NOMO-1 (cell line): Measurements from ENCODE around the gene DNAI7.

Source experiments
- DNase-seq, 2 experiments: peaks; one replicate each; lab custom pipeline; 2025; ENCODE audit not compliant: unreplicated experiment in 2 of 2; lab: John Stamatoyannopoulos, UW

DNAI7 gene, protein sequence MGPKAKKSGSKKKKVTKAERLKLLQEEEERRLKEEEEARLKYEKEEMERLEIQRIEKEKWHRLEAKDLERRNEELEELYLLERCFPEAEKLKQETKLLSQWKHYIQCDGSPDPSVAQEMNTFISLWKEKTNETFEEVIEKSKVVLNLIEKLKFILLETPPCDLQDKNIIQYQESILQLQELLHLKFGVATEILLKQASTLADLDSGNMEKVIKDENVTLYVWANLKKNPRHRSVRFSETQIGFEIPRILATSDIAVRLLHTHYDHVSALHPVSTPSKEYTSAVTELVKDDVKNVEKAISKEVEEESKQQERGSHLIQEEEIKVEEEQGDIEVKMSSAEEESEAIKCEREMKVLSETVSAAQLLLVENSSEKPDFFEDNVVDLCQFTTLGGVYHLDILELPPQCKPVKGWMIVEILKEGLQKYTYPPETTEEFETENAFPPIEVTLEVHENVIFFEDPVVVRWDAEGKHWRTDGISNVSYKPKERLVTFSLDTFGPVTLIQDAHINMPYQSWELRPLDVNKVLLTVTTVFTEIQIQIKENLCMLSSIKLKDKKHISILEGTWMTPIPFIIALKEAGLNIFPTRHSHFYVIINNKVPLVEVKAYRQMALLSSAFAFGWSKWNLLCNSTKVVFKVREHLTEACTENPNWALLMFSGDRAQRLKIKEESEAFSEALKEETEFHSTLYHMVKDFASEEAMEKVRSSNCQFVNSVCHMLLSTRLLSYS

DNA sequence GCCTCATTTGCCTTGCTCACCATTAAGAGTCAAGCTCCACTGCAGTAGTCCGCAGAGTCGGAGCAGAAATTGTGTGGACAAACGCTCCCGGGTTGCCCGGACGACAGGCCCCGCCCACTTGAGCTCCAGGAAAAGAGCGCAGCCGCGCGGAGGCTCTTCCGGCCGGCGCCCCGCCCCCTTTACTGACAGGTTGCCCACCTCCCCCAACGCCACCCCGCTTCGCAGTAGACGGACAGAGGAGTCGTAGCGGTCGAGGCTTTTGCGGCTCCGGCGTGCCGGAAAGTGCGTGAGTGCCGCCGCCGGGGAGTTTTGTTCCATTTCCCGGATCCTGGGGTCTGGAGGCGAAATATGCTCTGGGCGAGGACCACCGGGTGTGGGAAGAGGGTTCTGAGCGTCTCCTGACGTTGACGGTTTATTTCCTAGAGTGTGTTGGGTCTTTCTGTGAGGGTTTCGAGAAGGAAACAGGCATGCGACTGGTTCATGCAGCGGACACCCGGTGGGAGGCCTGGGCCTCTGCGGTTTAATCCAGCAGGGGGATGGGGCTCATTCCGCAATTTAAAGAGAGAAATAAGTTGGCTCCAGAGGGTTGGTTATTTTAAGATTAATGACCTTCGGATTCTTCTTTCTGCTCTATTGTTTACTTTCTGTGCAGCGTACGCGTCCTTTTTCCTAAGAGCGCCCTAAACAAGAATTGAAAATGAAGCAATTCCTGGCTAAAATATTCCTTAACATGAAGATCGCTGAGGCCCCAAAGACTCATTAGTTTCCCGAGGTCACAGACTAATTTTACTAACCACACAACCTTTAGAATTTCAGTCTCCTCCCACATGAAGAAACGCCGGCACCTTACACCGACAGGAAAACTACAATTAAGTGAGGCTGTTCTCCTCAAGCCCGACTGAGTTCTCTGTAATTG lies at the start of gene DNAI7, which contains the start of gene ETFRF1:
DNAI7 (minus strand) TSS at position 105 of the 916 bp plus-strand sequence; CDS start at position 23, 82 bp downstream.
ETFRF1 (plus strand) TSS at position 182 of the 916 bp plus-strand sequence. CDS start 8,720 bp downstream, outside the sequence.
- peak; percentile 94 to 95 for DNase-seq

DNA sequence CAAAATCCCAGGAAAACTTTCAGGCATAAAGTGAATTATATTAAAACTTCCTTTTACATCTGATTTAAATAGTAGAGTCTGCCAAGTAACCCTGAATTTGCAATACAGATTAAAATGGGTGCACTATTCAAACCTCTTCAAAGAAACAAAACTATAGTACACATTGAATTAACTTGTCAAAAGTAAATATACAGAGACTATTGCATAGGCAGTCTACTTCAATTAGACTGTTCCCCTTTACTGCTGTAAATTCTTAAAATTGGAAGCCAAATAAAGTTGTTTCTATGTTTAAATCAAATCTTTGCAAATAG lies 48.7 kb upstream of the DNAI7 start:
- DNase-seq: no peak

DNA sequence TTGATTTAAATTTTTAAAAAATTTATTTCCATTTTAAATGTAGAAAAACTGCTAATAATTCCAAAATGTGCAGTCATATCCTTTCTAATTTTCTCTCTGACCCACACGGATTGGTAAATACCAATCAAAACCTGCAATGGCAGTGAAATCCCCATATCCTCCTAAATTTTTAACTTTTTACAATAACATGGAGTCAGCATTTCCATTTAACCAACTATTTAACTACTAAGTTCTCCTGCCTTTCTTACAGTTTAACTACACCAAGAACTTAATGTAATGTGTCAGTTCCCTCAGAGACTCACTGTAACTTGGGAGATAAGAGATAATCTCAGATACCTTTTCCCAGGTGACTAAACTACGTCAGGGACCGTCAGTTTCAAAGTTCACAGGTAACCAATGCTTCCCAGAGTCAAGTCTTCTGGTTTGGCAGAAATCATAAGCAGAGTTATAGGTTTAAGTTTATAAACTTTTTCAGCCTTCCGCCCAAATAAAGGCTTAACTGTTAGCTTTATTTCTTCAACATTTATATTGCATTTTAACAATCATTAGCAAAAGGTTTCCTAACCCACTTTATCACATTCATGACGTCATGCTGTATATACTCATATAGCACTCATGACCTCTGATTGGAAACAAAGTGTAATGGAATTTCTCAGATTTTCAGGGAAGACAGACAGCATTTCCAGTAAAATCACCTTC lies 48.2 kb upstream of the DNAI7 start:
- no peak for DNase-seq

DNA sequence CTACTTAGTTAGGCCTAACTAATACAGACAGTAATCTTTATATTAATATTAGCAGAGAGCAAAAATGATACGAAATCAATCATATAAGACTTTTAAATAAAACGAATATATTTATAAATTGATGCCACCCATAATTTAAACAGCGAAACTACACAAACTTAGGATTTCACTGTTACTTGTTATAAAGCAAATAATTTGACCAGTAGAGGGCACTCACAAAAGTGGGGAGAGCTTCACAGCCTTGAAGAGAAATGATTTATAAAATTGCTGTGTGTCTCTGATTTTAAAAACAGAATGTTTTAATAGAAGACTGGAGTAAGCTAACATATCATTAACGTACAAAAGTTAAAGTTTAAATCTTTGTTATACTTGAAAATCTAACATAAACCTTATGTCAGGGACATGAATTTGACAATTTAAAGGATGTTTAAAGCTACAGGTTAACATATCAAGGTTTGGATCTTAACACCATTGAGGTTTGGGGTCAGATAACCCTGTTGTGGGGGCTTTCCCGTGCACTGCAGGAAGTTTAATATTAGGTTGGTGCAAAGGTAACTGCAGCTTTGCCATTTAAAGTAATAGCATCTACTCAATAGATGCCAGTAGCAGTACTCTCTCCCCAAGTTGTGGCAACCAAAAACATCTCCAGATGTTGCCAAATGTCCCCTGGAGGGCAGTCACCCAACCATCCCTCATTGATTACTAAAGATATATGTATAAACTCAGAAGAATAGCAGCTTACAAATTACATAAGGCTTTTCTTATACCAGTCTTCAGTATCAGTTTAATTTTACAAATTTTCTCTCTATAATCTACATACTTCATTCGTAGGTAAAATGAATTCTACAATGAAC lies 46.4 kb upstream of the DNAI7 start:
- DNase-seq: peak; percentile 4 to 26

DNA sequence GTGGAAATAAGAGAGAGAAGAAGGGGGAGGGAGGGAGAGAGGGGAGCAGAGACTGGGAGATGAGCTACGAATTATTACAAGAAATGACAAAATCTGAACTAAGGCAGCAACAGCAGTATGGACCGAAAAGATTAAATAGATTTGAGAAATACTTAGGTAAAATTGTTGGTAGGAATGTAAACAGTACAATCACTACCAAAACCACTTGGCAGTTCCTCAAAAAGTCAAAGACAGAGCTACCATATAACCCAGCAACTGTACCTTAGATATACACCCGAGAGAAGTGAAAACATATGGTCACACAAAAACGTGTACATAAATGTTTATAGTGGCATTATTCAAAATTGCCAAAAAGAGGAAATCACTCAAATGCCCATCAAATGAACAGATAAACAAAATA lies 41.7 kb upstream of the DNAI7 start:
- no peak for DNase-seq

DNA sequence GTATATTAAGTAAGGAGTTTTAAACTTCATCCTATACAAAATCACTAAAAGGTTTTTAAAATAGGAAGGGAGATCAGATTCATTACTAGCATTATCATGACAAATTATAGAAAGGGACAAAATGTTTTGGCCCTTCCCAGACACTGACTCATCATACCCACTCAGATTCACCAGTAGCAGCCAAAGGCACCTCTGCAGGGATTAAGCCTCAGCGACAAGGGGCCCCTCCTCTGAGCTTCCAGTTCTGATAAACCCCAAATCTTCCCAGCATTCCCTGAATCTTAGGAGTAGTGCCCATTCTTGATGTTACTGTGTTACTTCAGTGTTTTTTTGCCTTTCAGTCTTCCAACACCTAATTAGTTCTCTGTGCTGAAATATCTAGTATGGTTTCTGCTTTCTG lies 41.2 kb upstream of the DNAI7 start:
- DNase-seq: no peak

DNA sequence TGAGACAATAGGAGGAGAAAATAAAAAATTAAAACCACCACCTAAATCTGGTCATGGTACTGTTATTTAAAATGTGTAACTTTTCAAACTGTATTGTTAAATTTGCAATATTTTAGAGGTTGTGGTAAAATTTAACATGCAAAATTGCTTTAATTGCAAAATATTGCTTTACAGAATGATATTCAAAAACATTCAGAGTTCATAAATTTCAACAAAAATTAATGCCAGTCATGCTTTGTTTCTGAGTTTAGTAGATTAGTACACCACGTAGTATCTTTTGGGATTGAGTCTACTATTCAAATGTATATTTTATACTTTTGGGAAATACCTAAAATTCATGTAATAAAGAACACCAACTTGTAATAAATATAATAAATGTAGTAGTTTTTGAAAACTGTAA lies 18.4 kb upstream of the DNAI7 start:
- no peak for DNase-seq

DNA sequence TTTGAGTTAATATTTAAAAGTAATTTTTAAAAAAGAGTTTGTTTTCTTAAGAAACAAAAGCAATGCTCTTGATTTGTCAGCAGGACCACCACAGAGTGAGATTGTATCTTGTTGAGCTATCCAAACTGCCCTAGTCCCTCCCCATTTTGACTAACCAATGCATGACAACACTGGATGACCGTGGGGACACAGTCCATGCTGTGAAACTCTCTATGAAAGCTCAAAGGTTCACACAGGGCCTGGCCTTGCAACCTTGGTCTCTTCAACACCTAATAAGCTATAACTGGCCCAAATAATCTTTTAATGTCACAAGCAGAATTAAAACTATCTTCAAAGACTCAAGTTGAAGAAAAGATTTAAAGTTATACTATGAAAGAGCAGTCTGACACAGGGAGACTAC lies 13.6 kb upstream of the DNAI7 start:
- no peak for DNase-seq

DNA sequence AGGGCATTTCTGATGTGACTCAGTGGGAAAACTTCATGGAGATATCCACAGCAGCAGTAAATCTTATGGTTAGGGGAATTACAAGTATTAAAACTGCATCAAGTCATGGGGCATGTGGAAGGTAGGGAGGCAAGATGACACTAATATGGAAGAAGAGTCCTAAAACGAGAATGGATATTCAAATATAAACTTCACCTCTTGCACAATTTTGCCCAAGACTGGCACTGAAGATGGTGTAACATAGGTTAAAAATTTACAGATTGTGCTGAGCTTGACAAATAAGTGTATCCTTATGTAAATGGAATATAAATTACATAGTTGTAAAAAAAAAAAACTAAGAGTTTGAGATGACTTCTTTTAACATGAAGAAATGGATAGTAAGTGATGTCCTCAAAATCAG lies 12.9 kb upstream of the DNAI7 start:
- no peak for DNase-seq

DNA sequence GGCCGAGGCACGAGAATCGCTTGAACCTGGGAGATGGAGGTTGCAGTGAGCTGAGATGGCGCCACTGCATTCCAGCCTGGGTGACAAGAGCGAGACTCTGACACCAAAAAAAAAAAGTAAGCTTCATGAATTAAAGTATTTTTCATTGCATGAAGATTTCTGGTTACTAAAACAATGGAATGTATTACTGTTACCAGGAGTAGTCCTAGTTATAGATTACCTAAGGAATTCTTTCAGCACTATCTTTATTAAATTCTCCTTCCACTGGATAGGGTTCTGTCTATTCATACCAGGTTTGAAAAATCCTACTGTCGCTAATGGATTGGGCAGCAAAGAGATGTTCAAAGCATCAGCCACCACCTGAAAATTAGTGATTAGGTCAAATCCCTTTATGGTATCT lies 12.5 kb upstream of the DNAI7 start:
- no peak for DNase-seq

DNA sequence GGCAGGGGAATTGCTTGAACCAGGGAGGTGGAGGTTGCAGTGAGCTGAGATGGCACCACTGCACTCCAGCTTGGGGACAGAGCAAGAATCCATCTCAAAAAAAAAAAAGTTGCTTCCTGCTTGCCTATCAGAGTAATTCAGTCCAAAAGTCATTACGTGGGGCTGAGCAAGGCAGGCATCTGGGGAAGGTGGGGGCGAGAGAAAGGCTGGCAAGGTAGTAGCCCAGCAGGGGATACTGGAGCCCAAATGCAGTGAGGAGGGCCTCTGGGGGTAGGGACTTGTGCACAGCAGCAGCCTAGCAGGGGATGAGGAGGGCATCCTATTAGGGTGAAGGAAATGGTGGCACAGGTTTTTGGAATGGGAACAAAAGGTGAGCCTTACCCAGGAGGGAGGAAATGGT lies 7.2 kb upstream of the DNAI7 start:
- no peak for DNase-seq

DNA sequence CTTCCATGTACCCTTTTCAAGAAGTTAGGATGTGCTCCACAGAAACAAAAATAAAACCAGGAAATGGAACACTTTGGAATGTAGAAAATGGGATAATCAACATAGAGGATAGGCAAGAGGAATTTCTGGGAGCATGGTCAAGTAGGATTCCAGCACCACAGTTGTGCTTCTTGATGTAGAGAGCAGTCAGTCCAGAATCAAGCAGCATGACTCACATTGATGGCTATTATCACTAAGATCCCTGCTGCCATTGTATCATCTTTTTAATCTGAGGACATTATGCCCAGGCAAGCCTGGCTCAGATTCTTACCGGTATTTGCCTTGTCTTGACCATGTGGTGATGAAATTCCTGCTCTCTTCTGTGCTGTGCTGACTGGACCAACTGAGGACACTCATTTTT lies 5.7 kb upstream of the DNAI7 start:
- no peak for DNase-seq

DNA sequence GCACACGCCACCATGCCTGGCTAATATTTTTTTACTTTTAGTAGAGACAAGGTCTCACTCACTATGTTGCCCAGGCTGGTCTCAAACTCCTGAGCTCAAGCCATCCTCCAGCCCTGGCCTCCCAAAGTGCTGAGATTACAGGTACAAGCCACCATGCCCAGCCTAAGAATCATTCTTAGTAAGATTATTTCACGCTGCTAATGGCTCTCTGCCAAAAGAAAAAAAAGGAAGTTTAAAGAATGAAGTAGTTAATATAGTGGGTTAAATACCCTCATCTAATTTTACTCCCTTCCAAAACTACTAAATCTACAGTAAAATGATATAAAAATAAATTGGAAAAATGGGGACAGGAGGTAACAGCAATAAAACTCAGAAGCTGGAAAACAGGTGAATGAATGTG lies 2.6 kb upstream of the DNAI7 start:
- DNase-seq: peak; percentile 6 to 20

DNA sequence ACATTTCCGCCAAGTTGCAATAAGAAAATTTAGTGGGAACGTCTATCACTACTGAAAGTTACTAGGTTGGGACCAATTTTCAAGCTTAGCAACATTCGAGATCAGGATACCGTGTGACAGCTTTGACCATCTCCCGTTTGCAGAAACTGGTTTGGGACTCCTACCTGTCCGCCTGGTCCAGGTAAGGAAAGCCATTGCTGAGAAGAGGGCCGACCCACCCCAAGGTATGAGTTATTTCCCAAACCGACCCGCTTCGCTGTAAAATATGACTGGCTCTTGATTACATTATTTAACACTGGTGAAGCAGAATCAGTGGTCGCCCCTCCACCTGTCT lies 271 bp downstream of the DNAI7 start:
- DNase-seq: no peak

DNA sequence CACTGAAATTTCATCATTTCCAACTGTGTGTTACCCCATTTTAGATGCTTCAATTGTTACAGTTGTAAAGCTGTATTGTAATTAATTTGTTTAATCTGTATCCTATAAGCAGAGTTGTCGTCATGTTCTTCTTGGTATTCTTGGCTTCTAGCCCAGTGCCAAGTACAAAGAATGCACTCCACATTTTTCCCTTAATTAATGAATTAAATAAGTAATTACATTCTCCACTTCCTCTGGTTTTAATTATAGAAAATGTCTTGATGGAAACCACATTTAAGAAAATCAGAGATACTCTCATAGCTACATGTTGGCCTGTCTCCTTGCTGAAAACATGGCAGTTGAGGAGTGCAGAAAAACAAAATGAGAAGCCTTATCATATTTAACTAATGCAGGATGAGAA lies 746 bp downstream of the DNAI7 start:
- DNase-seq: no peak

DNA sequence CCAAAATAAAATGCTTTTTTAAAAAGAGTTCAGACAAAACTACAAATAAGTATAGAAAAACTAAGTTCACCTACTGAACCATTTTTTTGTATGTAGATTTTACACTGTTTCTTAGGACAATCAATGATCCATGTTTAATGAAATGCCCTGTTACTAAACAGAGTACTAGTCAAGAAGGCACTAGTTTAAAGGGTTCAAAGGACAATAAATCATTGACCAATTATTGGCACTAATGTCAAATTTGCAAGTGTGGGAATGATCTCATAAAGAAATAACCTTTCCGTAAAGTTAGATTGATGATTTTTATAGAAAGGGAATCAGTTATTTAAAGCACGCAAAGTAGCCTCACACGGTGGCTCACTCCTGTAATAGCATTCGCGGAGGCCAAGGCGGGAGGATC lies 4.2 kb downstream of the DNAI7 start:
- DNase-seq: no peak

DNA sequence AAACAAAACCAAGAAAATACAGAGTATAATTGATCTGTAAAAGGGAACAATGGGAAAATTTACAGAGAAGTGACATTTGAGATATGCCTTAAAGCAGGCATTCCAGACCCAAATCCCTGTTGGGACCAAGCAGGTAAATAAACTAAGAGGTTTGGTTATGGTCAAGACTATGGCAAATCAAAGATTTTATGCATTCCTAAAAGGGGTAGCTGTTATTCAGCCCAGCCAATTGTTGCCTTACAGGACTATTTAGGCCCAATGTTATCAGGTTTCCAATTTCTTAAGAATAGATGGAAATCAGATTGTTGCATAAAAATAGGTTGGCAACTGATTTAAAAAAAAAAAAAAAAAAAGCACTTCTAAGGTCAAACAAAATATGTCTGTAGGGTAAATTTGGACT lies 5.3 kb downstream of the DNAI7 start:
- no peak for DNase-seq

DNA sequence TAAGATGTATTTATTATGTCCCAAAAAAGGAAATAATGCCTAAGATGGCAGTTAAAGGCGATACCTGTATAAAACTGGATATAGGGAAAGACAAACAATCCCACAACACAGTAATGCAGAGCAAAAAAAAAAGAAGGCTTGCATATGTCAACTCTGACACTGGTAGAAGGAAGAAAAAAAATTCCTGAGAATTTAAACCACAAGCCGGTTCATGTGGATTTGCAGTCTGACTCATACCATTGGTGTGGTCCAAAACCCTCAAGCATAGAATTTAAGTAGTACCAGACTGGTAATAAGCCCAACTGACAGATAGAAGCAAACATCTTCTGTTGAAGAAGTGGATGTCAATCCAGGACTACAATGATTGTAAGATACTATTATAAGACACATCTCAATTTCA lies 7.2 kb downstream of the DNAI7 start:
- no peak for DNase-seq

DNA sequence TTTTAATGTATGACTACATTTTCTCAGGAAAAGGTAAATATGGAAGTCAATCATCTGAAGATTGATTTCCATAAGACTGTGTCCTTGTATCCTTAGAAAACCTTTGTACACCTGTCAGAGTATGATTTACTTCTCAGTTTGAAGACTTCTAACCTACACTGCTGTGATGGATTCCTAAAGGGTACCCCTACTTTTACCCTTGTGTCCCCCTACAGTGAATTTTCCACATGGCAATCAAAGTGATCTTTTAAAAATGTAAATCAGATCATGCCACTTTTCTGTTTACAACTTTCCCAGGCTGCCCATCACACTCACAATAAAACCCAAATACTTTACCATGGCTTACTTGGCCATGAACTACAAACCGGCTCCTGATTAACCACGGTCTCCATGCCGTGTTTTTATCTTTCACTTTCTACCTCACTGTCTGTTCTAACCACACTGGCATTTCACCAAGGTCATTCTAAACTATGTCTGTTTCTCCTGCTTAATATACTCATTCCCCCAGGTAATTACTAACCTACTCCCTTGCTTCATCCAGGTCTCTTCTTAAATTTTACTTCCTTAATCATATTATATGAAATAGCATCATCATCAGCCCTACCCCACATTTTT lies 8.1 kb downstream of the DNAI7 start:
- no peak for DNase-seq
